Measurements from ENCODE around the gene NRL.
A peak's percentile ranks its signal among the peaks of the same experiment; 100 is the strongest.

NRL gene

GRCh38 chr14:24114532-24115421 lies at the start of gene NRL, which contains the start of gene DCAF11:
Gene NRL (minus strand): TSS chr14:24114949. CDS start chr14:24082848, 32,101 bp downstream.
Gene DCAF11 (plus strand): TSS chr14:24114777. CDS start chr14:24115595, 818 bp downstream.
- peak; percentile 100 for DNase-seq

- DNase-seq, result no peak
These were observed 47.3 kb upstream of the NRL start for GRCh38 chr14:24162093-24162492.

- DNase-seq, result peak; percentile 95
These were observed 46.4 kb upstream of the NRL start, which contains the start of gene IRF9 for GRCh38 chr14:24160850-24161804. Gene IRF9 (plus strand): TSS chr14:24161265. CDS start chr14:24162145, 880 bp downstream.

- DNase-seq, result no peak
These were observed 45.7 kb upstream of the NRL start for GRCh38 chr14:24160499-24160849.

- DNase-seq, result no peak
These were observed 45.2 kb upstream of the NRL start for GRCh38 chr14:24159777-24160498.

- no peak for DNase-seq
These were observed 42.6 kb upstream of the NRL start for GRCh38 chr14:24157331-24157730.

- DNase-seq, result no peak
These were observed 42.1 kb upstream of the NRL start for GRCh38 chr14:24156840-24157239.

GRCh38 chr14:24155100-24155499 lies 40.4 kb upstream of the NRL start:
- no peak for DNase-seq

- no peak for DNase-seq
These were observed 36.8 kb upstream of the NRL start for GRCh38 chr14:24151404-24152080.

GRCh38 chr14:24150993-24151392 lies 36.2 kb upstream of the NRL start:
- no peak for DNase-seq

- DNase-seq, result no peak
These were observed 35.8 kb upstream of the NRL start for GRCh38 chr14:24150567-24150966.

GRCh38 chr14:24150061-24150460 lies 35.3 kb upstream of the NRL start:
- no peak for DNase-seq

GRCh38 chr14:24149302-24149969 lies 34.7 kb upstream of the NRL start:
- no peak for DNase-seq

GRCh38 chr14:24147761-24148428 lies 33.1 kb upstream of the NRL start:
- DNase-seq, result no peak

- DNase-seq, result peak; percentile 98
These were observed 32.4 kb upstream of the NRL start, which contains the start of gene RNF31 for GRCh38 chr14:24146978-24147760. Gene RNF31 (plus strand): TSS chr14:24147498. CDS start chr14:24147699, 201 bp downstream.

GRCh38 chr14:24146453-24146977 lies 31.8 kb upstream of the NRL start, which contains the start of gene PSME2:
Gene PSME2 (minus strand): TSS chr14:24146610. CDS start chr14:24146581, 29 bp downstream.
- DNase-seq, result peak; percentile 98

GRCh38 chr14:24145690-24146452 lies 31.1 kb upstream of the NRL start:
- DNase-seq, result no peak

GRCh38 chr14:24145219-24145618 lies 30.5 kb upstream of the NRL start:
- no peak for DNase-seq

GRCh38 chr14:24144451-24144850 lies 29.7 kb upstream of the NRL start:
- DNase-seq, result no peak
